ENCODE measurements around the gene SNAPC2.

The SNAPC2 gene

GRCh38 chr19:7907122-7907521 is 13.0 kb upstream of the SNAPC2 start:
- no peak overlapping the region for H3K27ac ChIP-seq
- no peak overlapping the region for H3K4me3 ChIP-seq

DNA sequence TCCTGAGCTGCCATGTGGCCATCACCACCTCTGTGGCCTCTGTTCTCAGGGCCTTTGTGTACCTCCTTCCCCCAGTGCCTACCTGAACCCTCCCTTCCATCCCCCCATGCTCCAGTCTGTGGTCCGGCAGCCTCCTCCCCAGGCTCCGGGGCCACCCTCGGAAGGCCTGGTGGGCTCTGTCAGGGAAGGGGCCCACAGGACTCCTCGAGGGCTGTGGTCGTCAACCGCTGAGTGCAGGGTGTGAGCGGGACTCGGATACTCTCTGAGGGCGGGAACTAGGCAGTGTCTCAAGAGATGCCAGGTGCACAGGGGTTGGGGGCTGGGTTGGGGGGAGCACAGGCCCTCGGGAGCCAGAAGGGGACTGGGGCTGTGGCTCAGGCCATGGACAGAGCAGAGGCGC is 12.6 kb upstream of the SNAPC2 start:
- H3K27ac ChIP-seq = no peak overlapping the region
- H3K4me3 ChIP-seq = no peak overlapping the region

DNA sequence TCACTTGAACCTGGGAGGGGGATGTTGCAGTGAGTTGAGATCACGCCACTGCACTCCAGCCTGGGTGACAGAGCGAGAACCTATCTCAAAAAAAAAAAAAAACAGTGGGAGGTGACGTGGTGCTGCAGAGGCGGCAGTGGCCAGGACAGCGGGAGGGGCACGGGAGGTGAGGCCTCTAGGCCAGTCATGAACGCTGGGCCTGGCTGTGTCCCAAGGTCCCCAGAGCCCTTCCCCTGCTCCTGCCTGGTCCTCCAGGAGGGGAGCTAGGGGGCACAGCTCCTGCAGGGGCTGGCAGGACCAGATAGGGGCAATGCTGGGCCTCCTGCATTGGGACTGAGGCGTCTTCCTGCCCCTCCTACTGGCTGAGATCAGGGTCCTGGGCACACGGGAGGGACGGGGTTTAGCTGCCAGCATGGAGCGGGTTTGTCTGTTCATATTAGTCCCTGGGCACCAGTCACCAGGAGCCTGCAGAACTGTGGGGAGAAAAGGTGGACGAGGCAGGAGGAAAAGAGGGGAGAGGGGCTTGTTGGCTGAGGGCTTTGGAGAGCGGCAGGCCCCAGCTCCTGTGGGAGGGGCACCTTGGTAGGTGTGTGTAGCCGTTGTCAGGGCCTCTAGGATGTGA is 11.9 kb upstream of the SNAPC2 start:
- H3K4me3 ChIP-seq = no peak overlapping the region
- no peak overlapping the region for H3K27ac ChIP-seq

DNA sequence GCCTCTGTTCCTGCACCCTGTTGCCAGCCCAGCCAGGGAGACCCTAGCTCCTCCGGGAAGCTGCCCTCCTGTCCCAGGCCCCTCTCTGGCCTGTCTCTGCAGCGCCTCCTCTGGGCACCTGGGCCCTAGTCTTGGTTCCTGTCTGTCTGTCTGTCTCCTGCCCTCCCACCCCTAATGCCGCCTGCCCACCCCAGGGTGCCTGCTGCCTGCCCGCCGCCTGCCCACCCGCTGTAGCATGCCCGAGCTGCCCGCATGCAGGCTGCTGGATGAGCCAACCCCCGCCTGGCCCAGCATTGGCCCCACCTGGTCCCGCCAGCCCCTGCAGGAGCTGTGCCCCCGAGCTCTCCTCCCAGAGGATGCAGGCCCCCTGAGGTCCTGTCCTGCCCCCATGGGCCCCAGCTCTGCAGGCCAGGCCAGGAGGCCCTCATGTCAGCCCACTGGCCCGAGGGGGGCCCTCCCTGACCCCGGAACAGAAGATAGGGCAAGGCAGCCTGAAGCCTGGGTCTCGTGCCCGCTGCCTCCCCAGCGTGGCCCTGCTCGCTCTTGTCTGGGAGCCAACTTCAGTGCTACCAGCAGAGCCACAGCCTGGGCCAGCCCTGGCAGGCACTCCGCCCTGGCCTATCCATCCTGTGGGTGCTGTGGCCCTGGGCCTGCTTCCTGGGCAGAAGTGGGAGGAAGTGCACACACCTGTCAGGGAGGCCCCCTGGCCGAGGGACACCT is 11.2 kb upstream of the SNAPC2 start:
- H3K27ac ChIP-seq = no peak overlapping the region
- no peak overlapping the region for H3K4me3 ChIP-seq

DNA sequence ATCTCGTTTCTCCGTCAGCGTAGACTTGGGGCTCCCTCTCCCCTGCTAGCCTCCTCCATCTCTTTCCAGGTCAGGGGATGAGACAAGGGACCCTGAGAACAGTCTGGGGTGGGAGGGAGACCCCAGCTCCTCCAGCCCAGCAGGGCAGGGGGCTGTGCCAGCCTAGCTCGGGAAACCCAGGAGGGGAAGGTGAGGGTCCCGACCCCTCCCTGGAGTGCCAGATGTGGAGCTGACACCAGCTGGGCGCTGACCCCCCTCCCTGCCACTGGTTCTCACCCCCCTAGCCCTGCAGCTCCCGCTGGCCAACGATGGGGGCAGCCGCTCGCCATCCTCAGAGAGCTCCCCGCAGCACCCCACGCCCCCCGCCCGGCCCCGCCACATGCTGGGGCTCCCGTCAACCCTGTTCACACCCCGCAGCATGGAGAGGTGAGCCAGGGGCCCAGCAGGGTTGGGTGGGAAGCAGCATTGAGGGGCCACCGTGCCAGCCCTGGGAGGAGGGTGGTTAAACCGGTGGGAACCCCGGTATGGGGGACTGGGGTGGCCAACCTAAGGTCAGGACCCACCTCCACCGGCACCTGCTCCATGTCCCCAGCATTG is 10.6 kb upstream of the SNAPC2 start:
- no peak overlapping the region for H3K27ac ChIP-seq
- H3K4me3 ChIP-seq = no peak overlapping the region

GRCh38 chr19:7910321-7911161 is 9.6 kb upstream of the SNAPC2 start:
- Histone ChIP-seq H3K4me3 (no peak overlapping the region), H3K27ac (no peak overlapping the region)

GRCh38 chr19:7911508-7912143 is 8.5 kb upstream of the SNAPC2 start:
- no peak overlapping the region for H3K27ac ChIP-seq
- H3K4me3 ChIP-seq = no peak overlapping the region

GRCh38 chr19:7912144-7912696 is 7.9 kb upstream of the SNAPC2 start:
- Histone ChIP-seq H3K4me3 (no peak overlapping the region), H3K27ac (no peak overlapping the region)

GRCh38 chr19:7912697-7913564 is 7.2 kb upstream of the SNAPC2 start:
- Histone ChIP-seq H3K27ac (no peak overlapping the region), H3K4me3 (no peak overlapping the region)

DNA sequence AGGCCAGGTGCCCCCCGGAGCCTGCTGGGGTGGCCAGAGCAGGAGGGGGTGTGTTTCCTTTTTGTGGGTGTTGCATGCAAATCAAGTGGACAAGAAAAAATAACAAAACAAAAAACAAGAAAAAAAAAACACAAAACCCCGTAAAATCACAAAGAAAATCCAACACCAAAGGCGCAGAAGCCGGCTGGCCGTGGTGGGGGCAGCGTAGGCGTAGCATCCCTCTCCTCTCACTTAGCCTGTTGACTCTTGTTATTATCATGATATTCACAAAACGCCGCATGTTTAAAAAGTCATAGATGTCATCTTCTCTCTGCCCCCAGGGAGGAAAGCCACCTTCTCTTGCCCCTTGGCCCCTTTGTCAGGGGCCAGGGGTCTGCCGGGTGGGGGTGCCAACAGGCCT is 6.5 kb upstream of the SNAPC2 start:
- Histone ChIP-seq H3K27ac (no peak overlapping the region), H3K4me3 (no peak overlapping the region)

DNA sequence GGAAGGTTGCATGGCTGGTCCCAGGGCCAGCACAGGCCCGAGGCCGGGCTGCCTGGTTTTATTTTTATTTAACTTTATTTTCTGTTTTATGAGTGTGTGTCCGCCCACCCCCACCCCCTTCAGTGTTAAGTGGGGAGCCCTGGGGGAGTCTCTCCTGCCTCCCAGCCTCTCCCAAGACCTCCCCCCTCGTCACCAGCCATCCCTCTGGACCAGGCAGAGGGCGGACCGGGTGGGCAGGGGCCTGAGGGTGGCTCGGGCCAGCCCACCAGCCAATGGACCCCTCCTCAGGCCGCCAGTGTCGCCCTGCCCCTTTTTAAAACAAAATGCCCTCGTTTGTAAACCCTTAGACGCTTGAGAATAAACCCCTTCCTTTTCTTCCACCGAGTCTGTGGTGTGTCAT is 6.0 kb upstream of the SNAPC2 start:
- no peak overlapping the region for H3K27ac ChIP-seq
- H3K4me3 ChIP-seq = no peak overlapping the region

DNA sequence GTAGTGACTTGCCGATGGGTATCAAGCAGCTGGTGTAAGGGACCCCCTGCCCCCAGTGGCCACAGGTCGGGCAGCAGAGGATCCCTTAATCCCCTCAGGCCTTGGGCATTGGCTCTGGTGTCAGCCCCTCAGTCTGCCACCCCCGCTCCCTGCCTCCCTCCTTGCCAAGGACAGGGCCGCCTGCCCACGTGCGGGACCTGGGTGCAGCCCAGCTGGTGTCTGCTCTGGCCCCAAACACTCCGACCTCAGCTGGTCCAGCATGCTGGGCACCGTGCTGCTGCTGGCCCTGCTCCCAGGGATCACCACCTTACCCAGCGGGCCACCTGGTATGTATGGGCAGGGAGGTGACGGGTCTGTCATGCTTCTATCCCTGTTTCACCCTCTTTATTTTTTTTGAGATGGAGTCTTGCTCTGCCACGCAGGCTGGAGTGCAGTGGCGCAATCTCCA is 5.5 kb upstream of the SNAPC2 start, which contains the start of gene TGFBR3L:
Gene TGFBR3L, plus strand, starts transcription at position 233 of the 448 bp plus-strand sequence.
- no peak within 1 kb of the TSS for H3K27ac ChIP-seq

GRCh38 chr19:7915250-7916102 is 4.7 kb upstream of the SNAPC2 start:
- peak overlapping the region in 1 of 7 experiments; percentile 35 for H3K4me3 ChIP-seq
- no peak overlapping the region for H3K27ac ChIP-seq

More for the DNA sequence above, 5.5 kb upstream of the SNAPC2 start, which contains the start of gene TGFBR3L:
- no peak within 1 kb of the TSS for H3K4me3 ChIP-seq

DNA sequence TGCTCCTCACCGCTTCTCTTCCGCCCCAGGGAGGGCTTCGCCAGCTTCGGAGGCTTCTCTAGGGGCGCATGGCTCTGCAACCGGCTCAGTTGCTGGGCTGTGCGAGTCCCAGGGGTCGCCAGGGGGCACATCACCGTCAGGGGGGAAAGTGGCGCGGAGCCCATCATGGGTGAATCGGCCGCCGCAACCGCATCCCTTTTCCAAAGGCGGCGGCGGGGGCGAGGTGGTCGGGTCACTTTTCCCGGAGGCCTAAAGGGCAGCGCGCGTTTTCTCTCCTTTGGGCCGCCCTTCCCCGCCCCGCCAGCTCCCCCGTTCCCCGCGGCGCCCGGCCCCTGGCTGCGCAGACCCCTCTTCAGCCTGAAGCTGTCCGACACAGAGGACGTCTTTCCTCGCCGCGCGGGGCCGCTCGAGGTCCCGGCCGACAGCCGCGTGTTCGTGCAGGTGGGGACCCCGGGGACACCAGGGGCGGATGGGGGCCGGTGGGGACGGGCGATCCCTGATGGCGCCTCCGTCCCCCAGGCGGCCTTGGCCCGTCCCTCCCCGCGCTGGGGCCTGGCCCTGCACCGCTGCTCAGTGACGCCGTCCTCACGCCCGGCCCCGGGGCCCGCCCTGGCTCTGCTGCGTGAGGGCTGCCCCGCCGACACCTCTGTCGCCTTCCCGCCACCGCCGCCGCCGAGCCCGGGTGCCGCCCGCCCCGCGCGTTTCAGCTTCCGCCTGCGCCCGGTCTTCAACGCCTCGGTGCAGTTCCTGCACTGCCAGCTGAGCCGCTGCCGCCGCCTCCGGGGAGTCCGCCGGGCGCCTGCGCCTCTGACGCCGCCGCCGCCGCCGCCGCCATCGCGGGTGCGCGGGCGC is 3.8 kb upstream of the SNAPC2 start:
- peak overlapping the region; percentile 24 to 41 (median 29) for H3K4me3 ChIP-seq
- H3K27ac ChIP-seq = peak overlapping the region in 2 of 21 experiments; percentile 21 to 42

DNA sequence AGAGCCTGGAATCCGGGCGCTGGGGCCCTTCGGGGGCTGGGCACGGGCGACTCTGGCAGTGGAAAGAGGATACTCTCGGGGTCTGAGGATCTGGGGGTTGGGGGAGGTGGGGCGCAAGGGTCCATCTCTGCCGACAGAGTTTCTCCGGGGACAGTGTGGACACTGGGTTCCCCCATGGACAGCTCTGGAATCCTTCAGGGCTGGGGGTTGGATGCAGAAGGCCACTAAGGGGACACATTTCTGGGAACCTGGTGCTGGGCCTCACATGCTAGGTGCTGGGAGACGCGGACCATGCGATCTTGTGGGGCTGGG is 3.2 kb upstream of the SNAPC2 start:
- H3K27ac ChIP-seq = peak overlapping the region in 3 of 21 experiments; percentile 9 to 42 (median 21)
- H3K4me3 ChIP-seq = peak overlapping the region; percentile 24 to 41 (median 29)

DNA sequence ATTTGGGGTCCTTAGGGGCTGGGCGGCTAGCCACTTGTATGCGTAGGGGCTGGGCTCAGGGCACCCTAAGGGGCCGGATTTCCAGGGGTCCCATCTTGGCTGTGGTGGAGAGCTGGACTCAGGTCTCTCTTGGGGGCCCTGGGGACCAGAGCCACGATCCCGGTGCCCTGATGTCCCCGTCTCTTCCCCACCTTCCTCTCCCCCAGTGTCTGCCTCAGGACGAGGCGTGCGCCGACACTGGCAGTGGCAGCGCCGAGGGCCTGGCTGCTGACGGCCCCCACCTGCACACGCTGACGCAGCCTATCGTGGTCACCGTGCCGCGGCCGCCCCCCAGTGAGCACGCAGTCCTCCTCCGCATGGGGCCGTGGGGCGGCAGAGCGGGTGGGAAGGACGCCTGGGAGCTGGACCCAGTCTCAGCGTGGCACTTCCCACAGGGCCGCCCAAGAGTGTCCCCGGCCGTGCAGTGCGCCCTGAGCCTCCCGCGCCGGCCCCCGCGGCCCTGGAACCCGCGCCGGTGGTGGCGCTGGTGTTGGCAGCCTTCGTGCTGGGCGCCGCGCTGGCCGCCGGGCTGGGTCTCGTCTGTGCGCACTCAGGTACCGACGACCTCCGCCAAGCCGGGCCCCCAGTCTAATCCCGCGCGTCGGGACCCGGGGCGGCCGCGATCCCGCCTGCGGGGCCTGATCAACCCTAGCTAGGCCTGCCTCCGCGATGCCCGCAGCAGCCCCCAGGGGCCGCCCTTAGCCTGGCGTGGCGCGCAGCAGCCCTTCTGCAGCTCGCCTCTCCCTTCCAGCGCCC is 2.7 kb upstream of the SNAPC2 start:
- peak overlapping the region; percentile 4 to 41 (median 24) for H3K4me3 ChIP-seq
- peak overlapping the region in 4 of 21 experiments; percentile 9 to 35 (median 21) for H3K27ac ChIP-seq

Data from skin epidermis (tissue), 12 donors.